HEK293 (cell line): ENCODE results near the gene PEX14.

ENCODE experiments used
- CTCF ChIA-PET: fragments of 350-600 bp; formaldehyde crosslinking; extraction: SDS; loops from one replicate; lab custom pipeline; 2021; ENCODE audit warnings: antibody characterized with exemption; lab: Yijun Ruan, JAX
- POLR2A ChIA-PET: fragments of 300-600 bp; formaldehyde crosslinking; extraction: SDS; loops from one replicate; lab custom pipeline; 2020; ENCODE audit warnings: antibody characterized with exemption, inconsistent platforms; lab: Yijun Ruan, JAX
- H3K27ac ChIP-seq: fragments of 200-500 bp; sonication (Bioruptor generic); 2 replicates; pipeline ENCODE4 v1.5.1; 2014; ENCODE audit warnings: low read depth, low read length, control low read depth, inconsistent platforms; ENCODE audit errors: extremely low read depth
- H3K36me3 ChIP-seq, 2 experiments: fragments of 200-500 bp in 1 of 2; sonication (Bioruptor generic) in 1 of 2; 1 replicate in 1 of 2; 2 replicates in 1 of 2; pipeline ENCODE4 v1.5.1; 2014 to 2017; ENCODE audit warnings: inconsistent platforms in 2 of 2, low read length in 2 of 2; ENCODE audit not compliant: control insufficient read depth in 2 of 2, insufficient read depth in 1 of 2
- H3K4me1 ChIP-seq: fragments of 200-500 bp; sonication (Bioruptor generic); 2 replicates; pipeline ENCODE4 v1.5.1; 2014; ENCODE audit warnings: mild to moderate bottlenecking, low read length, inconsistent platforms; ENCODE audit not compliant: control insufficient read depth, insufficient read depth
- H3K4me3 ChIP-seq: 2 replicates; pipeline ENCODE4 v1.5.1; 2011; ENCODE audit warnings: low read depth, mild to moderate bottlenecking, control low read depth, low read length, moderate library complexity
- H3K9me3 ChIP-seq: fragments of 200-500 bp; sonication (Bioruptor generic); 2 replicates; pipeline ENCODE4 v1.5.1; 2014; ENCODE audit warnings: low read depth, low read length, inconsistent platforms; ENCODE audit not compliant: control insufficient read depth, insufficient read depth
- EGR2 ChIP-seq: fragments of 450-650 bp; formaldehyde crosslinking; IDR thresholded peaks from 2 replicates; pipeline ENCODE4 v1.5.1; 2016; ENCODE audit warnings: low read depth, missing biosample characterization, missing genetic modification characterization
- GLIS2 ChIP-seq: fragments of 450-650 bp; formaldehyde crosslinking; IDR thresholded peaks from 2 replicates; pipeline ENCODE4 v1.5.1; 2016; ENCODE audit warnings: missing biosample characterization, missing genetic modification characterization
- HOXD13 ChIP-seq: sonication (generic); formaldehyde crosslinking; IDR thresholded peaks from 2 replicates; pipeline ENCODE4 v1.8.0; 2022; ENCODE audit warnings: missing genetic modification reagents, borderline replicate concordance
- KLF1 ChIP-seq: fragments of 450-650 bp; formaldehyde crosslinking; IDR thresholded peaks from 2 replicates; pipeline ENCODE4 v1.5.1; 2016; ENCODE audit warnings: missing biosample characterization, missing genetic modification characterization
- KLF8 ChIP-seq: fragments of 450-650 bp; formaldehyde crosslinking; IDR thresholded peaks from 2 replicates; pipeline ENCODE4 v1.5.1; 2016; ENCODE audit warnings: missing biosample characterization, missing genetic modification characterization
- ZBTB7A ChIP-seq: fragments of 450-650 bp; formaldehyde crosslinking; IDR thresholded peaks from 2 replicates; pipeline ENCODE4 v1.5.1; 2016; ENCODE audit warnings: low read depth, missing biosample characterization, missing genetic modification characterization
- ZFHX2 ChIP-seq: fragments of 450-650 bp; formaldehyde crosslinking; conservative IDR thresholded peaks from 2 replicates; pipeline ENCODE4 v1.5.1; 2016; ENCODE audit warnings: missing biosample characterization, missing genetic modification characterization
- ZIC2 ChIP-seq: fragments of 450-650 bp; formaldehyde crosslinking; IDR thresholded peaks from 2 replicates; pipeline ENCODE4 v1.5.1; 2016; ENCODE audit warnings: missing biosample characterization, missing genetic modification characterization
- ZNF169 ChIP-seq: fragments of 450-650 bp; formaldehyde crosslinking; IDR thresholded peaks from 2 replicates; pipeline ENCODE4 v1.5.1; 2016; ENCODE audit warnings: missing biosample characterization, missing genetic modification characterization
- ZNF202 ChIP-seq: fragments of 450-650 bp; formaldehyde crosslinking; IDR thresholded peaks from 2 replicates; pipeline ENCODE4 v1.5.1; 2016; ENCODE audit warnings: missing biosample characterization, missing genetic modification characterization, borderline replicate concordance
- ZNF518A ChIP-seq: fragments of 450-650 bp; formaldehyde crosslinking; conservative IDR thresholded peaks from 2 replicates; pipeline ENCODE4 v1.5.1; 2016; ENCODE audit warnings: low read depth, missing biosample characterization, missing genetic modification characterization
- ZNF585B ChIP-seq: fragments of 450-650 bp; formaldehyde crosslinking; IDR thresholded peaks from 2 replicates; pipeline ENCODE4 v1.5.1; 2016; ENCODE audit warnings: missing biosample characterization, missing genetic modification characterization
- ZNF629 ChIP-seq: fragments of 450-650 bp; formaldehyde crosslinking; IDR thresholded peaks from 2 replicates; pipeline ENCODE4 v1.5.1; 2017; ENCODE audit warnings: missing biosample characterization, missing genetic modification characterization
- ZNF660 ChIP-seq: fragments of 450-650 bp; IDR thresholded peaks from 2 replicates; pipeline ENCODE4 v1.5.1; 2018; ENCODE audit warnings: missing biosample characterization, mild to moderate bottlenecking, missing genetic modification characterization
- ZNF670 ChIP-seq: fragments of 450-650 bp; formaldehyde crosslinking; IDR thresholded peaks from 2 replicates; pipeline ENCODE4 v1.5.1; 2016; ENCODE audit warnings: missing biosample characterization, missing genetic modification characterization, low read depth
- ZNF843 ChIP-seq: fragments of 450-650 bp; formaldehyde crosslinking; IDR thresholded peaks from 2 replicates; pipeline ENCODE4 v1.5.1; 2016; ENCODE audit warnings: missing biosample characterization, missing genetic modification characterization
- TF ChIP-seq, protein P1 (sequence below): fragments of 450-650 bp; formaldehyde crosslinking; IDR thresholded peaks from 2 replicates; pipeline ENCODE4 v1.5.1; 2016; ENCODE audit warnings: missing biosample characterization, missing genetic modification characterization
- TF ChIP-seq, protein P2 (sequence below): fragments of 450-650 bp; formaldehyde crosslinking; IDR thresholded peaks from 2 replicates; pipeline ENCODE4 v1.5.1; 2016; ENCODE audit warnings: missing biosample characterization, missing genetic modification characterization, low read depth
- TF ChIP-seq, protein P3 (sequence below): fragments of 450-650 bp; formaldehyde crosslinking; IDR thresholded peaks from 2 replicates; pipeline ENCODE4 v1.5.1; 2016; ENCODE audit warnings: missing biosample characterization, missing genetic modification characterization

Gene PEX14

GRCh38 chr1:10625554-10625953, 150.8 kb downstream of the PEX14 start:
- Histone ChIP-seq H3K36me3 (peaks cover 0 to 33% of the 10 kb centered on the region in 2 experiments; a peak in 1 of 3 replicates), H3K9me3 (no peaks in the 10 kb centered on the region), H3K27ac (no peak overlapping the region), H3K4me1 (no peaks in the 10 kb centered on the region), H3K4me3 (no peak overlapping the region)
- ChIA-PET CTCF (no interaction called here), POLR2A (interaction anchor here (0.5 kb wide), 1 partner anchor 89 kb away, joined by 6 read pairs; no protein-coding TSS in a partner anchor)
- TF ChIP-seq, protein P1, sequence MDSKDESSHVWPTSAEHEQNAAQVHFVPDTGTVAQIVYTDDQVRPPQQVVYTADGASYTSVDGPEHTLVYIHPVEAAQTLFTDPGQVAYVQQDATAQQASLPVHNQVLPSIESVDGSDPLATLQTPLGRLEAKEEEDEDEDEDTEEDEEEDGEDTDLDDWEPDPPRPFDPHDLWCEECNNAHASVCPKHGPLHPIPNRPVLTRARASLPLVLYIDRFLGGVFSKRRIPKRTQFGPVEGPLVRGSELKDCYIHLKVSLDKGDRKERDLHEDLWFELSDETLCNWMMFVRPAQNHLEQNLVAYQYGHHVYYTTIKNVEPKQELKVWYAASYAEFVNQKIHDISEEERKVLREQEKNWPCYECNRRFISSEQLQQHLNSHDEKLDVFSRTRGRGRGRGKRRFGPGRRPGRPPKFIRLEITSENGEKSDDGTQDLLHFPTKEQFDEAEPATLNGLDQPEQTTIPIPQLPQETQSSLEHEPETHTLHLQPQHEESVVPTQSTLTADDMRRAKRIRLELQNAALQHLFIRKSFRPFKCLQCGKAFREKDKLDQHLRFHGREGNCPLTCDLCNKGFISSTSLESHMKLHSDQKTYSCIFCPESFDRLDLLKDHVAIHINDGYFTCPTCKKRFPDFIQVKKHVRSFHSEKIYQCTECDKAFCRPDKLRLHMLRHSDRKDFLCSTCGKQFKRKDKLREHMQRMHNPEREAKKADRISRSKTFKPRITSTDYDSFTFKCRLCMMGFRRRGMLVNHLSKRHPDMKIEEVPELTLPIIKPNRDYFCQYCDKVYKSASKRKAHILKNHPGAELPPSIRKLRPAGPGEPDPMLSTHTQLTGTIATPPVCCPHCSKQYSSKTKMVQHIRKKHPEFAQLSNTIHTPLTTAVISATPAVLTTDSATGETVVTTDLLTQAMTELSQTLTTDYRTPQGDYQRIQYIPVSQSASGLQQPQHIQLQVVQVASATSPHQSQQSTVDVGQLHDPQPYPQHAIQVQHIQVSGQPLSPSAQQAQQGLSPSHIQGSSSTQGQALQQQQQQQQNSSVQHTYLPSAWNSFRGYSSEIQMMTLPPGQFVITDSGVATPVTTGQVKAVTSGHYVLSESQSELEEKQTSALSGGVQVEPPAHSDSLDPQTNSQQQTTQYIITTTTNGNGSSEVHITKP (tag by site-specific recombination), result no peak
- TF ChIP-seq ZIC2 (peak; percentile 66), ZBTB7A (tag by site-specific recombination) (no peak), ZNF660 (tag by site-specific recombination) (no peak), ZNF169 (tag by site-specific recombination) (no peak), HOXD13 (no peak), ZNF843 (no peak), ZNF585B (tag by site-specific recombination) (no peak), GLIS2 (tag by site-specific recombination) (no peak)

DNA sequence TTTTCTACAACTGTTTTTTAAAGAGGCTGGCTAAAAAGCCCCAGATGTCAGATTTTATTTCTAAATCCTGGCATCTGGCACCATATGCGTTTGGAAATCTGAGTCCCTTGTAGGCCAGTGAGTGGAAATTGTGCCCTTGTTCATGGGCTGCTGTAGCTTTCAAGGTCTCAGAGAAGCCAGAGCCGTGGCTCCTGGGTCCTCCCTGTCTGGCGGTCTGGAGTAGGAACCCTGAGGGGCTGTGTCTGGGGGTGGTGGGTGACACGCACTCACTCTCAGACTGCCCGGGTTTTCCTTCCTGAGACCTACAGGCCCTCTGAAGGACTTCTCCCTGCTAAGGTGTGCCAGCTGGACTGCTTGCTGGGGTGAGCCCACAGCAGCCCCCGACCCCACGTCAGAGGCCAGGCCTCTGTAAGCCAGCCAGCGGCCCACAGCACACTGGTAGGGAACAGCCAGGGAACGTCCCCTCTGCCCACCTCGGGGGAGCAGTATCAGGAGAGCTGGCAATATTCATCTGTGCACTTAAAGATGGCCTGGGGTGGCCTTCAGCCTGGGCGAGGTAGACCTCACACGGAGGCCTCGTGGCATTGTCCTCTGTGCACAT, 151.5 kb downstream of the PEX14 start:
- H3K36me3 ChIP-seq, result peaks cover 0 to 33% of the 10 kb centered on the region in 2 experiments; a peak in 1 of 3 replicates
- TF ChIP-seq KLF8 (tag by site-specific recombination) (no peak), ZNF518A (tag by site-specific recombination) (no peak), ZNF670 (tag by site-specific recombination) (no peak)
- CTCF ChIA-PET, result interaction anchor here (0.6 kb wide), 1 partner anchor 736 kb away, joined by 3 read pairs; no protein-coding TSS in a partner anchor
- H3K9me3 ChIP-seq, result no peaks in the 10 kb centered on the region
- POLR2A ChIA-PET, result no interaction called here
- no peak overlapping the region for H3K27ac ChIP-seq
- no peaks in the 10 kb centered on the region for H3K4me1 ChIP-seq
- H3K4me3 ChIP-seq, result no peak overlapping the region

- no peaks in the 10 kb centered on the region for H3K9me3 ChIP-seq
- H3K27ac ChIP-seq, result no peak overlapping the region
- ChIA-PET CTCF (no interaction called here), POLR2A (no interaction called here)
- H3K4me1 ChIP-seq, result no peaks in the 10 kb centered on the region
- H3K36me3 ChIP-seq, result peaks cover 0 to 33% of the 10 kb centered on the region in 2 experiments; a peak in 1 of 3 replicates
- no peak overlapping the region for H3K4me3 ChIP-seq
- TF ChIP-seq ZNF629 (tag by site-specific recombination) (peak; percentile 48; the same call in 1 of the 2 replicates), ZNF202 (no peak), EGR2 (tag by site-specific recombination) (peak; percentile 95), ZFHX2 (tag by site-specific recombination) (peak; percentile 96), KLF1 (tag by site-specific recombination) (peak; percentile 52)
- TF ChIP-seq, protein P2, sequence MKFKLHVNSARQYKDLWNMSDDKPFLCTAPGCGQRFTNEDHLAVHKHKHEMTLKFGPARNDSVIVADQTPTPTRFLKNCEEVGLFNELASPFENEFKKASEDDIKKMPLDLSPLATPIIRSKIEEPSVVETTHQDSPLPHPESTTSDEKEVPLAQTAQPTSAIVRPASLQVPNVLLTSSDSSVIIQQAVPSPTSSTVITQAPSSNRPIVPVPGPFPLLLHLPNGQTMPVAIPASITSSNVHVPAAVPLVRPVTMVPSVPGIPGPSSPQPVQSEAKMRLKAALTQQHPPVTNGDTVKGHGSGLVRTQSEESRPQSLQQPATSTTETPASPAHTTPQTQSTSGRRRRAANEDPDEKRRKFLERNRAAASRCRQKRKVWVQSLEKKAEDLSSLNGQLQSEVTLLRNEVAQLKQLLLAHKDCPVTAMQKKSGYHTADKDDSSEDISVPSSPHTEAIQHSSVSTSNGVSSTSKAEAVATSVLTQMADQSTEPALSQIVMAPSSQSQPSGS, result peak; percentile 59
- TF ChIP-seq, protein P3, sequence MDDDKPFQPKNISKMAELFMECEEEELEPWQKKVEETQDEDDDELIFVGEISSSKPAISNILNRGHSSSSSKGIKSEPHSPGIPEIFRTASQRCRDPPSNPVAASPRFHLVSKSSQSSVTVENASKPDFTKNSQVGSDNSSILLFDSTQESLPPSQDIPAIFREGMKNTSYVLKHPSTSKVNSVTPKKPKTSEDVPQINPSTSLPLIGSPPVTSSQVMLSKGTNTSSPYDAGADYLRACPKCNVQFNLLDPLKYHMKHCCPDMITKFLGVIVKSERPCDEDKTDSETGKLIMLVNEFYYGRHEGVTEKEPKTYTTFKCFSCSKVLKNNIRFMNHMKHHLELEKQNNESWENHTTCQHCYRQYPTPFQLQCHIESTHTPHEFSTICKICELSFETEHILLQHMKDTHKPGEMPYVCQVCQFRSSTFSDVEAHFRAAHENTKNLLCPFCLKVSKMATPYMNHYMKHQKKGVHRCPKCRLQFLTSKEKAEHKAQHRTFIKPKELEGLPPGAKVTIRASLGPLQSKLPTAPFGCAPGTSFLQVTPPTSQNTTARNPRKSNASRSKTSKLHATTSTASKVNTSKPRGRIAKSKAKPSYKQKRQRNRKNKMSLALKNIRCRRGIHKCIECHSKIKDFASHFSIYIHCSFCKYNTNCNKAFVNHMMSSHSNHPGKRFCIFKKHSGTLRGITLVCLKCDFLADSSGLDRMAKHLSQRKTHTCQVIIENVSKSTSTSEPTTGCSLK (tag by site-specific recombination), result no peak
These were observed 152.2 kb downstream of the PEX14 start for GRCh38 chr1:10626791-10627410.
